Measurements from ENCODE around the gene PPP1R37.

DNA sequence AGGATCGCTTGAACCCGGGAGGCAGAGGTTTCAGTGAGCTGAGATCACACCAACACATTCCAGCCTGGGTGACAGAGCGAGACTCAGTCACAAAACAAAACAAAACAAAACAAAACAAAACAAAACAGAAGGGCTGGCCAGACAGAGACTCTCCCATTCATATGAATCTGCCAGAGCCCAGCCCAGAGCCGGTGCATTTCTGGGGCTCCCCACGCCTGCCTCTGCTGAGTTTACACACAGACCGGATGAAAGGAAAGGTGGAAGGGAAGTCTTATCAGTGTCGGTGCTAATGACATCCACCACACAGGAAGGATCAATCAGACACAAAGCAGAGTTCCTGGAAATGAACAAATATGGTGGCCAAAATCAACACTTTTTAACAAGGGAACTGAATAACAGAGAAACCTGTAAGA lies 78.2 kb downstream of the PPP1R37 start:
- TF ChIP-seq TAF1 (IDR thresholded peaks at IDR 0.05; ENCODE audit: low read depth, low read length) (no peak), CEBPB (IDR thresholded peaks at IDR 0.05; ENCODE audit: low read depth, low read length) (no peak), CHD2 (IDR thresholded peaks at IDR 0.05; ENCODE audit: low read length) (no peak), EZH2 (IDR thresholded peaks at IDR 0.05; ENCODE audit: low read depth, low read length, severe bottlenecking) (no peak), POLR2AphosphoS5 (IDR thresholded peaks at IDR 0.05; ENCODE audit: low read depth, low read length) (no peak), USF2 (IDR thresholded peaks at IDR 0.05; ENCODE audit: low read length) (no peak), TEAD4 (IDR thresholded peaks at IDR 0.05; ENCODE audit: low read depth, low read length) (no peak), CTCF (IDR thresholded peaks at IDR 0.05; ENCODE audit: control extremely low read depth in 1 of 3, insufficient read depth in 1 of 3, low read depth in 1 of 3, low read length in 3 of 3) (no peak), RXRA (IDR thresholded peaks at IDR 0.05; ENCODE audit: insufficient read depth, low read depth, low read length) (no peak), POLR2A (IDR thresholded peaks at IDR 0.05; ENCODE audit: control extremely low read depth in 1 of 2, low read depth in 2 of 2, low read length in 2 of 2) (no peak), SIX5 (IDR thresholded peaks at IDR 0.05; ENCODE audit: low read depth, low read length) (no peak)
- TF ChIP-seq, protein P1, sequence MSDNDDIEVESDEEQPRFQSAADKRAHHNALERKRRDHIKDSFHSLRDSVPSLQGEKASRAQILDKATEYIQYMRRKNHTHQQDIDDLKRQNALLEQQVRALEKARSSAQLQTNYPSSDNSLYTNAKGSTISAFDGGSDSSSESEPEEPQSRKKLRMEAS (IDR thresholded peaks at IDR 0.05), result no peak
